GM12874 (cell line): ENCODE data around the gene CAPN8.

Experiments used
- TF ChIP-seq, protein P1 (sequence below): IDR thresholded peaks from 2 replicates; pipeline ENCODE4 v1.5.1; 2011; ENCODE audit warnings: low read depth, mild to moderate bottlenecking, control low read depth, low read length, moderate library complexity; ENCODE audit not compliant: insufficient read depth

CAPN8 gene

DNA sequence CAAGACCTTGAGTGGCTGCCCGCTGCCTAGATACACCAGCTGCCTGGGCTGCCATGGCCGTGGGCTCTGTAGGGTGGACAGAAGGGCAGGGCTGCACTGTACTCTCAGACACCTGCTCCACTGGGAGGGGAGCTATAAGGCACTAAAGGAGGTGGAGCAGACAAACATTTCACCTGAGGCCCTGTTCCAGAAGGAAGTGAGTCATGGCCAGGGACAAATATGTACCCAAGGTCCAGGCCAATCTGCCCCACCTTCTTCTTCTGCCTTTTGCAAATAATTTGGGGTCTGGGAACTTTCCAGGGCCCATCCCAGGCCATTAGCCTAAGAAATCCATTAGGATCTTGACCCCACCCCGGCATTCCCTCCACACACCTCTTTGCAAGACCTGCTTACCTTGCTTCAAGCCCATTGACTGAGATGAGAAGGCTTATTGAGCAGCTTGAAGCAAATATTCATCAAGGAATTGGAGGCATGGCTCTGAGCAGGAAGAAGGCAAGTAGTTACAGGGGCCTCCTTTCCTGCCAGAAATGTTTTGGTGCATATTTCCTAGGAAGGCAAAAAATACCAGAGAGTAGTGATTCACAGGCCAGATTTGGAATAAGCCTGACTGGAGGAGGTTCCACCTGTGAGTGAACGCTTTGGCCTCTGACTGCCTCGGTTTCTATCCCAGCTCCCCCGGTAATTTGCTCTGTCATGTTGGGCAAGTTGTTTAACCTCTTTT is at the start of gene CAPN8:
Gene CAPN8 (minus strand): TSS at position 110 of the 721 bp plus-strand sequence. CDS start 55 bp downstream, at position 55.
- TF ChIP-seq, protein P1, sequence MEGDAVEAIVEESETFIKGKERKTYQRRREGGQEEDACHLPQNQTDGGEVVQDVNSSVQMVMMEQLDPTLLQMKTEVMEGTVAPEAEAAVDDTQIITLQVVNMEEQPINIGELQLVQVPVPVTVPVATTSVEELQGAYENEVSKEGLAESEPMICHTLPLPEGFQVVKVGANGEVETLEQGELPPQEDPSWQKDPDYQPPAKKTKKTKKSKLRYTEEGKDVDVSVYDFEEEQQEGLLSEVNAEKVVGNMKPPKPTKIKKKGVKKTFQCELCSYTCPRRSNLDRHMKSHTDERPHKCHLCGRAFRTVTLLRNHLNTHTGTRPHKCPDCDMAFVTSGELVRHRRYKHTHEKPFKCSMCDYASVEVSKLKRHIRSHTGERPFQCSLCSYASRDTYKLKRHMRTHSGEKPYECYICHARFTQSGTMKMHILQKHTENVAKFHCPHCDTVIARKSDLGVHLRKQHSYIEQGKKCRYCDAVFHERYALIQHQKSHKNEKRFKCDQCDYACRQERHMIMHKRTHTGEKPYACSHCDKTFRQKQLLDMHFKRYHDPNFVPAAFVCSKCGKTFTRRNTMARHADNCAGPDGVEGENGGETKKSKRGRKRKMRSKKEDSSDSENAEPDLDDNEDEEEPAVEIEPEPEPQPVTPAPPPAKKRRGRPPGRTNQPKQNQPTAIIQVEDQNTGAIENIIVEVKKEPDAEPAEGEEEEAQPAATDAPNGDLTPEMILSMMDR, result no peak

DNA sequence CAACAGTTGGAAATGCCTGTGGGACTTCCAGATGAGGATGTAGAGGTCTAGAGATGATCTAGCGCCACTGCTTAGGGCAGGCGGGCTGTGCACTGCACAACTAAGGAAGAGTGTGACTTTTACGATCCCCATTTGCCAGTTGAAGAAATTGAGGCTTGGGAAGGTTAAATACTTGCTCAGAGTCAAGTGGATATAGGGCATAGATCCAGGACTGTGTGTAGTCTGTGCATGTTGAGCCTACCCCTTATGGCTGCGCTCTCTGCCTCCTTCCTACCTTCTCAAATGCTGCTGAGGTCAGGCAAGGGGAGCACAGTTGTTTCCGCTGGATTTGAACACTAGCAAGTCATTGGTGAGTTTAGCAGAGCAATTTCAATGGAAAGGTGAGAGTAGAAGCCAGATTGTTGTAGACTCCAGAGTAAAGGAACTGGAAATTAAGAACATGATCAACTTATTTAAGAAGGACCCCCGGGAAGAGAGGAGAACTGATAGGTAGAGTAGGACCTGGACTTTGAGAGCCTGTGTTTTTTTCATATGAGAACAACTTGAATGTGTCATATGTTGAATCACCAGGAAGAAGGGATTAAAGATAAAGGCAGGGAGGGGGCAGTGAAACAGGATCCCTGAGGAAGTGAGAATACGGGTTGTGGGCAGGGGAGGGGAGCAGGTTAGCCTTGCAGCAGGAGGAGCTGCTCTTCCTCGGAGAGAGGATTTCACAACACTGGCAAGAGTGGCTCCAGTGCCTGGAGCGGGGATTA is 49.5 kb upstream of the CAPN8 start:
- TF ChIP-seq, protein P1, result no peak

- TF ChIP-seq, protein P1, result no peak
These were observed 48.9 kb upstream of the CAPN8 start for GRCh38 chr1:223714421-223714724.

GRCh38 chr1:223713546-223714420 is 48.3 kb upstream of the CAPN8 start:
- TF ChIP-seq, protein P1, result no peak

DNA sequence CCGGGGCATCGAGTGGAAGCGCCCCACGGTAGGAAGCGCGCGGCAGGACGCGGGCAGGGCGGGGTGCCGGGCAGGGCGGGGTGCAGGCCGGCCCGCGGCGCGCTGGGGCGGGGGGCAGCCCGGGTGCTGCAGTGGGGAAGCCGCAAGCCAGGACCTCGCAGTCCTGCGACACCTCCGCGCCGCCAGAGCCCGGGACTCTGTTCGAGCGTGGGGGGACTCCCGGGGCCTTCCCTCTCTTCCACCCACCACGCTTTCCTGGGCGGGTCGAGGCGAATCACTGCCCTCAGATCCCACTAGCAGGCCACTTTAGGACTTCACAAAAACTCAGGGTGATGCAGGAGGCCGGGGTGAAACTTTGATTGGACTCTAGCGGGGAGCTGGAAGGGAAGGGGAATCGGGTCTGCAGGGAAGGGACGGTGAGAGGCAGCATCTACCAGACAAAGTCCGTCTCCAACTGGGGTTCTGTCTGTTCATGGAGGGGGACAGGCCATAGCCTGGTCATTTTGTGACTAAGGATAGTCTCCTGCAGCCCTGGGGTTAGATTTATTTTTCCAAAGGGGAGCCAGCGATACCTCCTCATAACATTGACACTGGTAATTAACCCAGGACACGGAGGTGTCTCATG is 47.5 kb upstream of the CAPN8 start:
- TF ChIP-seq, protein P1, result no peak

DNA sequence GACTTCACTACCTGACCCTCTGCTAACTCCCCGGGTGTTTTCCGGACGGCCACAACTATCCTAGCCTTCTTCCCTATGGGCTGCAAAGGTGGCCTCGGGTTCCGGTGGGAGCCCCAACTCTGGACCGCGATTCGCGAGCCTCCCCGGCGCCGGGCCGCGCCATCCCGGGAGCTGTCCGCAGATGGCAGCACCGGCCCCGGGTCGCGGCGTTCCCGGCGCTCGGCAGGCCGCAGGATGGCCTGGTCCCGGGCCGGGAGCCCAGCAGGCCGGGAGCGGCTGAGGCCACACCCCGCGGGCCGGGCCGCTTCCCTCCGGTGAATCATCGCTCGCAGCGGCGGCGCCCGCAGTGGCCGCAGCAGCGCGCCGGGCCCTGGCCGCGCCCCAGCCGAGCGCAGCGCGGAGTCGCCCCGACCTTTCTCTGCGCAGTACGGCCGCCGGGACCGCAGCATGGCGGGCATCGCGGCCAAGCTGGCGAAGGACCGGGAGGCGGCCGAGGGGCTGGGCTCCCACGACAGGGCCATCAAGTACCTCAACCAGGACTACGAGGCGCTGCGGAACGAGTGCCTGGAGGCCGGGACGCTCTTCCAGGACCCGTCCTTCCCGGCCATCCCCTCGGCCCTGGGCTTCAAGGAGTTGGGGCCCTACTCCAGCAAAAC is 46.8 kb upstream of the CAPN8 start, which contains the start of gene CAPN2:
Gene CAPN2 (plus strand): TSS at position 346 of the 656 bp plus-strand sequence. CDS start 102 bp downstream, at position 448.
- TF ChIP-seq, protein P1, result peak; percentile 67
